Gastrocnemius medialis (tissue), 4 donors: Measurements from ENCODE around the gene TTLL5. TPM values are rescaled to one million over a fixed set of nuclear protein-coding genes. Genes with fewer than 3 reads are reported as not detected.

Experiments used
- ATAC-seq, 2 donors: fragments of 150-250 bp; one replicate each; pipeline ENCODE4 v1.9.1; 2016
- DNase-seq, 2 donors: peaks; one replicate each; pipeline ENCODE4 v3.0.0-alpha.2; 2019
- H3K27ac ChIP-seq, 4 donors: fragments of 200-600 bp; sonication (generic); 1 replicate in 1 of 4; 2 replicates in 3 of 4; pipeline ENCODE4 v1.5.1; 2016 to 2018; ENCODE audit warnings: mild to moderate bottlenecking in 2 of 4, moderate library complexity in 1 of 4
- H3K27me3 ChIP-seq, 3 donors: fragments of 200-600 bp; sonication (generic) in 2 of 3; 1 replicate in 1 of 3; 2 replicates in 2 of 3; pipeline versions ENCODE4 v1.5.1 to v1.6.0; 2016 to 2019; ENCODE audit warnings: mild to moderate bottlenecking in 1 of 3, moderate library complexity in 1 of 3
- H3K36me3 ChIP-seq, 2 donors: fragments of 200-600 bp; sonication (generic) in 1 of 2; one replicate each; pipeline ENCODE4 v1.5.1; 2017 to 2018
- H3K4me1 ChIP-seq, 2 donors: fragments of 200-600 bp; sonication (generic) in 1 of 2; one replicate each; pipeline ENCODE4 v1.5.1; 2016 to 2017; ENCODE audit warnings: mild to moderate bottlenecking in 2 of 2
- H3K4me3 ChIP-seq, 4 donors: fragments of 200-600 bp; sonication (generic) in 3 of 4; 1 replicate in 1 of 4; 2 replicates in 3 of 4; pipeline ENCODE4 v1.5.1; 2016 to 2019; ENCODE audit warnings: mild to moderate bottlenecking in 2 of 4
- H3K9me3 ChIP-seq, 3 donors: fragments of 200-600 bp; sonication (generic) in 2 of 3; 1 replicate in 1 of 3; 2 replicates in 2 of 3; pipeline ENCODE4 v1.5.1; 2016 to 2019
- CTCF ChIP-seq, 5 experiments: fragments of 450-650 bp in 3 of 5; fragments of 200-600 bp in 2 of 5; sonication (generic) in 2 of 5; IDR thresholded peaks in 4 of 5; conservative IDR thresholded peaks in 1 of 5; 1 replicate in 4 of 5; 2 replicates in 1 of 5; pipeline ENCODE4 v1.5.1; 2016 to 2019; ENCODE audit warnings: antibody characterized with exemption in 5 of 5, mild to moderate bottlenecking in 3 of 5, moderate library complexity in 3 of 5
- POLR2A ChIP-seq, 2 donors: fragments of 450-650 bp; IDR thresholded peaks; one replicate each; pipeline ENCODE4 v1.6.1; 2017; ENCODE audit warnings: antibody characterized with exemption in 2 of 2, mild to moderate bottlenecking in 2 of 2, moderate library complexity in 2 of 2
- in situ Hi-C, 4 donors: fragments of 200-750 bp; cut with MboI; loops; one replicate each; pipeline versions ENCODE4 v1.15.0 to v1.8.0; 2017; ENCODE audit warnings: low sequenced_read_pairs in 4 of 4
- intact Hi-C: fragments of 100-400 bp; cut with DNase I; formaldehyde crosslinking; loops from one replicate; pipeline ENCODE4 v1.15.1; 2023; ENCODE audit warnings: low total_unique reads
- total RNA-seq, 4 donors: library from RNA; depleted of rRNA; stranded (reverse); fragments of >200 nt; gene quantifications; one replicate each; pipeline versions ENCODE4 v1.1.0 to v1.2.3, GENCODE V29; 2016

TTLL5 gene
- total RNA-seq, 4 donors from 2014 or later: 9.1 to 36.0 (median 16.4) TPM

DNA sequence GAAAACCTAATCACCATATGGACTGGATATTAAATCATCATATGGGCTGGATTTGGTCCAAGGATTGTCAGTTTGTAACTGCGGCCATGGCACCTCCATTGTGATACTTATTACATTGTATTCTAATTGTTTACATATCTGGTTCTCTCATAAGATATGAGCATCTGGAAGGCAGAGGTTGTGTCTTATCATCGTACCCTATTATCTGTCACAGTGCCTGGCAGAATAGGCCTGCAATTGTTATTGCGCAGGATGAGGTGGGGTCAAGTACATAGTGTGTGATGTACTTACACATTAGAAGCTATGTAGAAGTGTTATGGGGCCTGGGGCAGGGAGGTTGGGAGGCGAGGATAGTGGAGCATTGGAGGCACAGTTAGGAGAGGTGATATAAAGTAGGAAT lies 329.3 kb downstream of the TTLL5 start:
- no peak for ATAC-seq

DNA sequence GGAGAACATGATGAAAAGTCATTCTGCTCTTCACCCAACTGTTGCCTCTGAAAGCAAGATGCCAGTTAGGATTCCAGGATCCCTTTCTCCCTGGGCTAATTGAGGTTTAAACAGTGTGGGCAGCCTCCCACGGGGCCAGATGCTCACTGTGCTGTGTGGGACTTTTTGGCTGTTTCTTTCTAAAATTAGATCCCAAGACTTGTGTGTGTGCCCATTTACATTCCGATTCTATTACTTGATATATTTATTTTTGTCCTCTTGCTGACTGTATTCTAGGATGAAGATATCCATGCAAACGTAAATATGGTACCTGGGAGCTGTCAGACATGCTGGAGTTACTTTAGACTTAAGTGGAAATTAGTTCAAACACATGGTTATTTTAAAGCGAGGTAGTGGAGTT lies 330.7 kb downstream of the TTLL5 start:
- Histone ChIP-seq H3K27ac (peak overlapping the region in 3 of 4 donors; percentile 5 to 32 (median 17)), H3K4me3 (no peak overlapping the region), H3K9me3 (no peaks in the 10 kb centered on the region), H3K36me3 (no peaks in the 10 kb centered on the region), H3K4me1 (peaks cover 37 to 53% of the 10 kb centered on the region in 2 donors), H3K27me3 (no peaks in the 10 kb centered on the region)
- in situ Hi-C loops: no loop called here
- no peak for TF ChIP-seq CTCF (IDR thresholded peaks at IDR 0.05 in 4 of 5, conservative IDR thresholded peaks at IDR 0.05 in 1 of 5)
- no peak for TF ChIP-seq POLR2A (IDR thresholded peaks at IDR 0.05)
- no peak for DNase-seq
- ATAC-seq: peak in 1 of 2 donors; percentile 34
- intact Hi-C loops: no loop called here

More for the DNA sequence above, 329.3 kb downstream of the TTLL5 start:
- in situ Hi-C loops (no loop called here), intact Hi-C loops (no loop called here)
- Histone ChIP-seq H3K4me1 (peaks cover 37 to 46% of the 10 kb centered on the region in 2 donors), H3K4me3 (no peak overlapping the region), H3K27ac (peak overlapping the region in 1 of 4 donors; percentile 55), H3K9me3 (no peaks in the 10 kb centered on the region), H3K36me3 (no peaks in the 10 kb centered on the region), H3K27me3 (no peaks in the 10 kb centered on the region)
- no peak for DNase-seq
- TF ChIP-seq POLR2A (IDR thresholded peaks at IDR 0.05) (no peak), CTCF (IDR thresholded peaks at IDR 0.05 in 4 of 5, conservative IDR thresholded peaks at IDR 0.05 in 1 of 5) (no peak)

- H3K27me3 ChIP-seq: no peaks in the 10 kb centered on the region
- H3K4me1 ChIP-seq: peaks cover 33 to 48% of the 10 kb centered on the region in 2 donors
- peak overlapping the region in 1 of 4 donors; percentile 7 for H3K27ac ChIP-seq
- H3K4me3 ChIP-seq: no peak overlapping the region
- in situ Hi-C loops: no loop called here
- no peaks in the 10 kb centered on the region for H3K9me3 ChIP-seq
- H3K36me3 ChIP-seq: peaks cover 0 to 3% of the 10 kb centered on the region in 2 donors
- TF ChIP-seq CTCF (IDR thresholded peaks at IDR 0.05 in 4 of 5, conservative IDR thresholded peaks at IDR 0.05 in 1 of 5) (no peak), POLR2A (IDR thresholded peaks at IDR 0.05) (no peak)
- no peak for DNase-seq
- no peak for ATAC-seq
- intact Hi-C loops: no loop called here
Measured at GRCh38 chr14:75993567-75994041, 332.6 kb downstream of the TTLL5 start.

DNA sequence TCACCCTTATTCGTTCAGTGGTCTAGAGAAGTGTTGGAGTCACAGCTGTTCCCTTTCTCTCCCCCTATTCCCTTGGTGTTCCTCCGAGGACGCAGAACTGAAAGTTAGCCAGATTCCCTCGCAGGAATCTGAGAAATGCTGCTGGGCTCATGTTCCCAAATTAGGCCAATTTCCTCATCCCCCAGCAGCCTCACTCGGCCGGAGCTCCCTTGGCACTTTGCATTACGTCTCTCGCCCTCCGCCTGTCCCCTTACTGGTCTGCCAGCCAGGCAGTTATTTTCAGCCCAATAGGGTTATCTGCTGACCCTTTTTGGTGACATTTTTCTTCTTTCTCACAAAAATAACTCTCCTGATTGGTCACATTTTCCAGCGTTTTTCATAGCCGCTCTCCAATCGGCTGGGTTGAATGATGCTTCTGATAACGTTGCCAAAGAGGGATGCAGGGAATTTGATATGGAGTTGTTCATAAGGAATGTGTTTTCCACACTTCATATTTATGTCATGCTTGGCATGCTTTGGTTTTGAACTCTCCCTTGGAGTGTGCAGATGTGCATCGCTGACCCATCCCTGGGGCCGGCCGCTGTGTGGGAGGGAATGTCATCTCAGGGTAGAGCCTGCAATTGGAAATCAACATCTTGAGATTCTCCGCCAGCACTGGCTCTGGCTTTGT lies 334.5 kb downstream of the TTLL5 start:
- H3K27ac ChIP-seq: peak overlapping the region; percentile 62 to 74 (median 63)
- in situ Hi-C loops (no loop called here), intact Hi-C loops (no loop called here)
- H3K4me3 ChIP-seq: peak overlapping the region; percentile 12 to 19 (median 14)
- no peak for TF ChIP-seq CTCF (IDR thresholded peaks at IDR 0.05 in 4 of 5, conservative IDR thresholded peaks at IDR 0.05 in 1 of 5)
- TF ChIP-seq POLR2A (IDR thresholded peaks at IDR 0.05): no peak
- peaks cover 21 to 39% of the 10 kb centered on the region in 2 donors for H3K4me1 ChIP-seq
- no peaks in the 10 kb centered on the region for H3K9me3 ChIP-seq
- ATAC-seq (peak; percentile 54 to 89), DNase-seq (peak in 1 of 2 donors; percentile 67)
- H3K36me3 ChIP-seq: peaks cover 0 to 5% of the 10 kb centered on the region in 2 donors
- no peaks in the 10 kb centered on the region for H3K27me3 ChIP-seq
